Activated CD8-positive, alpha-beta memory T cell treated with anti-CD3 and anti-CD28 coated beads, Interleukin-2, amount 10 ng/mL, durations not matched to agents 7 days and 5 days (primary cell): ENCODE measurements around the gene NFATC3. TPM values are rescaled to one million over a fixed set of nuclear protein-coding genes. Genes with fewer than 3 reads are reported as not detected.

Source experiments
- microRNA-seq: library from miRNA; unstranded; fragments of <30 nt; microRNA quantifications from one replicate; pipeline ENCODE4 v1.2.0, GENCODE V29; 2022
- total RNA-seq, 2 experiments: library from RNA; stranded (reverse); gene quantifications; one replicate each; pipeline ENCODE4 v1.2.3, GENCODE V29; 2021

NFATC3 gene
- total RNA-seq, 2 experiments from 2014 or later = 176 to 183 TPM

Small RNA genes lying within 50 kb of the gene (microRNA-seq; reads per million reads assigned to microRNA genes)
- gene MIR6773 = not detected

Other genes starting within 250 kb of the NFATC3 start
- 10 to 100 TPM; 47.9 to 52.7 TPM for gene THAP11, start 243.1 kb upstream of the NFATC3 start, total RNA-seq
- gene NUTF2, start 238.4 kb upstream of the NFATC3 start, total RNA-seq = 100 to 1,000 TPM; 114 to 137 TPM
- 10 to 100 TPM; 61.8 to 69.3 TPM for gene CENPT, start 237.7 kb upstream of the NFATC3 start, total RNA-seq
- 100 to 1,000 TPM; 122 to 124 TPM for gene EDC4, start 212.3 kb upstream of the NFATC3 start, total RNA-seq
- under 1 TPM; 0.45 to 0.99 TPM for gene NRN1L, start 200.5 kb upstream of the NFATC3 start, total RNA-seq
- gene PSKH1, start 192.1 kb upstream of the NFATC3 start, total RNA-seq = 10 to 100 TPM; 21.0 to 21.6 TPM
- 1 to 10 TPM; 5.0 to 6.7 TPM for gene CTRL, start 153.5 kb upstream of the NFATC3 start, total RNA-seq
- 100 to 1,000 TPM; 250 to 296 TPM for gene PSMB10, start 148.5 kb upstream of the NFATC3 start, total RNA-seq
- gene LCAT, start 141.2 kb upstream of the NFATC3 start, total RNA-seq = 10 to 100 TPM; 15.6 to 22.7 TPM
- gene SLC12A4, start 116.7 kb upstream of the NFATC3 start, total RNA-seq = 10 to 100 TPM; 47.7 to 51.2 TPM
- under 1 TPM in 1 of 2 experiments, not detected in 1; 0.28 TPM for gene DPEP3, start 104.9 kb upstream of the NFATC3 start, total RNA-seq
- gene DPEP2, start 85.9 kb upstream of the NFATC3 start, total RNA-seq = 1 to 10 TPM; 4.5 to 4.7 TPM
- not detected for gene DPEP2NB, start 69.5 kb upstream of the NFATC3 start, total RNA-seq
- gene DDX28, start 62.1 kb upstream of the NFATC3 start, total RNA-seq = 10 to 100 TPM; 14.8 to 20.8 TPM
- gene DUS2, start 62.1 kb upstream of the NFATC3 start, total RNA-seq = 10 to 100 TPM; 28.4 to 32.0 TPM
- gene ESRP2, start 150.8 kb downstream of the NFATC3 start, total RNA-seq = not detected
- 1 to 10 TPM; 8.4 to 9.3 TPM for gene PLA2G15, start 160.0 kb downstream of the NFATC3 start, total RNA-seq
- 10 to 100 TPM; 73.3 to 99.5 TPM for gene SLC7A6, start 179.2 kb downstream of the NFATC3 start, total RNA-seq
- 10 to 100 TPM; 29.8 to 30.8 TPM for gene SLC7A6OS, start 225.6 kb downstream of the NFATC3 start, total RNA-seq
- gene PRMT7, start 225.6 kb downstream of the NFATC3 start, total RNA-seq = 10 to 100 TPM; 60.9 to 73.9 TPM